GM23248 (cell line): ENCODE results near the gene SRSF1. TPM values are rescaled to one million over a fixed set of nuclear protein-coding genes. Genes with fewer than 3 reads are reported as not detected.
A peak's percentile ranks its signal among the peaks of the same experiment; 100 is the strongest.

Experiments
- DNase-seq: peaks from one replicate; pipeline ENCODE4 v3.0.0-alpha.2; 2015
- H2AFZ ChIP-seq: fragments of 200-600 bp; sonication (generic); 2 replicates; pipeline ENCODE4 v1.6.1; 2016; ENCODE audit warnings: antibody characterized with exemption
- H3F3A ChIP-seq: fragments of 200-600 bp; sonication (generic); 2 replicates; pipeline ENCODE4 v1.6.1; 2016; ENCODE audit warnings: mild to moderate bottlenecking, antibody characterized with exemption, mixed run types; ENCODE audit not compliant: insufficient read depth
- H3K27ac ChIP-seq: fragments of 200-600 bp; sonication (generic); 2 replicates; pipeline ENCODE4 v1.5.1; 2016; ENCODE audit warnings: mild to moderate bottlenecking
- H3K27me3 ChIP-seq: fragments of 200-600 bp; sonication (generic); replicated peaks from 2 replicates; pipeline ENCODE4 v1.6.1; 2016; ENCODE audit warnings: mild to moderate bottlenecking; ENCODE audit not compliant: insufficient read depth
- H3K36me3 ChIP-seq: fragments of 200-600 bp; sonication (generic); 2 replicates; pipeline ENCODE4 v1.6.1; 2016; ENCODE audit warnings: low read depth, mild to moderate bottlenecking
- H3K4me1 ChIP-seq: fragments of 200-600 bp; sonication (generic); 2 replicates; pipeline ENCODE4 v1.6.1; 2016; ENCODE audit warnings: mild to moderate bottlenecking; ENCODE audit not compliant: insufficient read depth
- H3K4me2 ChIP-seq: fragments of 200-600 bp; sonication (generic); one replicate; pipeline ENCODE4 v1.6.1; 2016; ENCODE audit warnings: mild to moderate bottlenecking; ENCODE audit not compliant: unreplicated experiment
- H3K4me3 ChIP-seq: fragments of 200-600 bp; sonication (generic); 2 replicates; pipeline ENCODE4 v1.5.1; 2016; ENCODE audit warnings: mild to moderate bottlenecking
- H3K79me2 ChIP-seq: fragments of 200-600 bp; sonication (generic); 2 replicates; pipeline ENCODE4 v1.6.1; 2016; ENCODE audit warnings: mild to moderate bottlenecking; ENCODE audit not compliant: insufficient read depth
- H3K9ac ChIP-seq: fragments of 200-600 bp; sonication (generic); 2 replicates; pipeline ENCODE4 v1.6.1; 2016; ENCODE audit warnings: mild to moderate bottlenecking
- H3K9me2 ChIP-seq: fragments of 200-600 bp; sonication (generic); 2 replicates; pipeline ENCODE4 v1.6.1; 2016; ENCODE audit warnings: mixed run types, mild to moderate bottlenecking, moderate library complexity; ENCODE audit not compliant: insufficient read depth
- H3K9me3 ChIP-seq: fragments of 200-600 bp; sonication (generic); one replicate; pipeline ENCODE4 v1.6.1; 2017; ENCODE audit warnings: low read depth
- H4K20me1 ChIP-seq: fragments of 200-600 bp; sonication (generic); 2 replicates; pipeline ENCODE4 v1.6.0; 2016; ENCODE audit not compliant: insufficient read depth
- EZH2 ChIP-seq: fragments of 200-600 bp; sonication (generic); IDR thresholded peaks from 2 replicates; pipeline ENCODE4 v1.6.1; 2018; ENCODE audit warnings: antibody characterized with exemption, mild to moderate bottlenecking; ENCODE audit not compliant: insufficient read depth, poor library complexity, severe bottlenecking
- EZH2phosphoT487 ChIP-seq: fragments of 200-600 bp; sonication (generic); IDR thresholded peaks from 2 replicates; pipeline ENCODE4 v1.6.1; 2018; ENCODE audit warnings: antibody characterized with exemption, moderate library complexity, mild to moderate bottlenecking, low read depth; ENCODE audit not compliant: insufficient read depth
- WGBS, 2 experiments: methylation state at CpG; one replicate each; pipeline ENCODE4 v1.1.6; 2015 to 2017; ENCODE audit warnings: low lambda C conversion rate in 2 of 2, low coverage in 1 of 2; ENCODE audit errors: missing lambda C conversion rate in 2 of 2; 5-methylcytosine and 5-hydroxymethylcytosine counted together
- in situ Hi-C: fragments of 300-500 bp; cut with MboI; formaldehyde crosslinking; loops from 2 replicates; pipeline ENCODE4 v1.15.0; 2020
- polyA plus RNA-seq: library from polyadenylated mRNA; unstranded; fragments of >200 nt; fragmentation: Nextera tagmentation; extraction: Ambion mirVana; gene quantifications from 2 replicates; pipeline ENCODE4 v1.2.1, GENCODE V29; 2016
- total RNA-seq: library from RNA; depleted of rRNA; stranded (reverse); fragments of >200 nt; shearing (Covaris generic); gene quantifications from 2 replicates; pipeline ENCODE4 v1.2.3, GENCODE V29; 2014; rRNA removed

The SRSF1 gene
- total RNA-seq (204 and 228 TPM in 2 replicates), polyA plus RNA-seq (125 and 130 TPM in 2 replicates)

DNA sequence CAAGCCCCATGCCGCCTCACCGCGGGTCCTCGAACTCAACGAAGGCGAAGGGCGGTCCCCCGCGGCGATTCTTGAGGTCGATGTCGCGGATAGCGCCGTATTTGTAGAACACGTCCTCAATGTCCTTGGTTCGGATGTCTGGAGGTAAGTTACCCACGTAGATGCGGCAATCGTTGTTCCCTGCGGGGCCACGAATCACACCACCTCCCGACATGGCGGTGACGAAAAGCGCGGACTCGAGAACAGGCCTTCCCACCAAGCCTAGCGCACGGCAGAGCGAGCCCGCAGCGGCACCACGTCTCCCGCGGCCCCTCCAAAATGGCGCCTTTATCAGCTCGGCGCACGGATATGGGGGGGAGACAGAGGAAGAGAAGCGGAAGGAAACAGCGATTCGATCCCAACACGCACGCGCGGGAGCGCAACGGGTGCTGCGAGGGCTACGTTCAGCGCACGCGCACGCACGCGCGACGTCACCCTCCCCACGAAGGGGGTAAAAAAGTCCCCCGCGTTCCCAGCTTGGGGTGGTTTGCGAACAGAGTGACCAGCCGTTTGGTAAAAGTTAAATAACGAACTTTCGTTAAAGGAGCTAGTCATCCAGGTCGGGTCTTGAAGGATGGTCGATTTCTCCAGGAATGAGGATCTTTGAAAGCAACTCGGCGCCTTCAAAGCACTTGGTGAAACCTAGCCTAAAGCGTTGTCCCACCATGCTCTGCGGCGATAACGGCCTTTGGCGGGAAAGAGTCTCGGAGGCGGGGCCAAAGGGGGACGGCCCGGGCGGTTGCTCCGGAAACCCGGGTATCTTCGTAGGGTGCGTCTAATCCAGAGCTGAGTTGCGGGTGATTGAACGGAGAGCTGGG is at the start of gene SRSF1:
Gene SRSF1 (minus strand): TSS at position 323 of the 857 bp plus-strand sequence. CDS start 109 bp downstream, at position 214.
- H3K9me3 ChIP-seq: no peaks in the 10 kb centered on the region
- peaks cover 64% of the 10 kb centered on the region for H3K79me2 ChIP-seq
- H3F3A ChIP-seq: peaks cover 39% of the 10 kb centered on the region
- 0 to 1% methylated on average over 80 to 86 of the region's 86 CpGs for WGBS, 2 experiments
- H2AFZ ChIP-seq: peak within 1 kb of the TSS; percentile 90
- H3K27ac ChIP-seq: peak within 1 kb of the TSS; percentile 92
- H3K27me3 ChIP-seq: no peaks in the 10 kb centered on the region
- peak within 1 kb of the TSS; percentile 99 for H3K4me3 ChIP-seq
- H3K4me1 ChIP-seq: peaks cover 34% of the 10 kb centered on the region
- peaks cover 31% of the 10 kb centered on the region for H3K36me3 ChIP-seq
- H3K4me2 ChIP-seq: peak within 1 kb of the TSS; percentile 98
- in situ Hi-C loops: no loop called here
- no peaks in the 10 kb centered on the region for H3K9me2 ChIP-seq
- peak within 1 kb of the TSS; percentile 98 for H3K9ac ChIP-seq
- peak; percentile 100 for DNase-seq
- peaks cover 20% of the 10 kb centered on the region for H4K20me1 ChIP-seq
- no peak for TF ChIP-seq EZH2phosphoT487
- TF ChIP-seq EZH2: no peak

DNA sequence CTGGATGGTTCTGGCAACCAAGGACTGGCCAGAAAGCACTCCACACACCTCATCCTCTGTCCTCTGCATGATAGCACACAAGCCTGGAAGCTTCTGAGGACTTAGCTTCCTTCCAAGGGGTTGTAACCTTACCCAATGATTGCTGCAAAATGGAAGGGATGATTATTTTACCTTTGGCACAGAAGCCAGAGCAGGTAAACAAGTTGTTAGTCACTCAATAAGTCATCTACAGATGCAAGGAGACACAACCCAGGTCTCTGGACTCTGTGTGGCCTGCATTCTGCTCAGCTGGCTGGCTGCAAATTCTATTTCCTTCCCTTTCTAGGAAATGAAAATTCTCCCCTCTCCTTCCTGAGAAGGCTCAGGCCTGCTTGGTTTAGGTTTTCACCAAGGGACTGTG is 49.4 kb upstream of the SRSF1 start:
- Histone ChIP-seq H3K9ac (no peak overlapping the region), H4K20me1 (no peaks in the 10 kb centered on the region), H2AFZ (no peak overlapping the region), H3K9me2 (no peaks in the 10 kb centered on the region), H3K4me3 (no peak overlapping the region), H3K9me3 (no peaks in the 10 kb centered on the region), H3K4me2 (no peak overlapping the region), H3K27me3 (peaks cover 23% of the 10 kb centered on the region), H3K36me3 (no peaks in the 10 kb centered on the region), H3F3A (no peaks in the 10 kb centered on the region), H3K27ac (no peak overlapping the region), H3K4me1 (no peaks in the 10 kb centered on the region), H3K79me2 (no peaks in the 10 kb centered on the region)
- TF ChIP-seq EZH2phosphoT487 (no peak), EZH2 (no peak)
- no peak for DNase-seq
- in situ Hi-C loops: no loop called here

DNA sequence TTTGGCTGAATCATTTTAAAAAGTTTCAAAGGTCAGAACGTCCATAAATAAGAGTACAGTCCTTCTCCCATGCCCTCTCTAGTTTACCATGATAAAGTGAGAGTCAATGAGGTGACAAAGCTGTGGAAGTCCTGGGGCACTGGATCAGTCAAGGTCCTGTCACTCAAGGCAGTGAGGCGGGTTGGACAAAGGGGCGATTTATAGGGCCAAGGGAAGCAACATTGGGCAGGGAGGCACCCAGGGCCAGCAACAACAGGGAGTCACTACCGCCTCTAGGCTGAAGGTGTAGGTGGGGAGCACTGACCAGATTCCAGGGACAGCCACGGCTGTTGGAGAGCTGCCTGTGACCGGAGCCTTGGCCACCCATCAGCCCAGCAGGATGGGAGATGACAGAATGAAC is 47.6 kb upstream of the SRSF1 start:
- 45 to 55% methylated on average over 6 of the region's 6 CpGs for WGBS, 2 experiments

GRCh38 chr17:58052945-58053715 is 46.1 kb upstream of the SRSF1 start:
- no peak for TF ChIP-seq EZH2phosphoT487
- peaks cover 9% of the 10 kb centered on the region for H3K27me3 ChIP-seq
- no peaks in the 10 kb centered on the region for H3K4me1 ChIP-seq
- in situ Hi-C loops: no loop called here
- H3K36me3 ChIP-seq: no peaks in the 10 kb centered on the region
- no peak overlapping the region for H3K9ac ChIP-seq
- DNase-seq: peak; percentile 51
- H3K27ac ChIP-seq: no peak overlapping the region
- WGBS, 2 experiments: 24% methylated on average over 7 to 8 of the region's 8 CpGs
- H3K4me2 ChIP-seq: no peak overlapping the region
- H2AFZ ChIP-seq: no peak overlapping the region
- H3K9me3 ChIP-seq: no peaks in the 10 kb centered on the region
- H4K20me1 ChIP-seq: no peaks in the 10 kb centered on the region
- H3F3A ChIP-seq: no peaks in the 10 kb centered on the region
- H3K4me3 ChIP-seq: no peak overlapping the region
- no peaks in the 10 kb centered on the region for H3K79me2 ChIP-seq
- no peaks in the 10 kb centered on the region for H3K9me2 ChIP-seq

More for the DNA sequence above, 47.6 kb upstream of the SRSF1 start:
- no peaks in the 10 kb centered on the region for H3K9me3 ChIP-seq
- H3K36me3 ChIP-seq: no peaks in the 10 kb centered on the region
- H4K20me1 ChIP-seq: no peaks in the 10 kb centered on the region
- no peak overlapping the region for H3K27ac ChIP-seq
- no peak overlapping the region for H3K4me2 ChIP-seq
- no peaks in the 10 kb centered on the region for H3K79me2 ChIP-seq
- no peak overlapping the region for H3K9ac ChIP-seq
- peaks cover 20% of the 10 kb centered on the region for H3K27me3 ChIP-seq
- no peak overlapping the region for H2AFZ ChIP-seq
- no peaks in the 10 kb centered on the region for H3K4me1 ChIP-seq
- H3K4me3 ChIP-seq: no peak overlapping the region
- TF ChIP-seq EZH2phosphoT487 (no peak), EZH2 (no peak)
- no peaks in the 10 kb centered on the region for H3K9me2 ChIP-seq
- in situ Hi-C loops: no loop called here
- H3F3A ChIP-seq: no peaks in the 10 kb centered on the region
- no peak for DNase-seq
